Psoas muscle (tissue), 8 donors: ENCODE data around the gene GOT1. TPM values are rescaled to one million over a fixed set of nuclear protein-coding genes. Genes with fewer than 3 reads are reported as not detected.

ENCODE experiments used
- ATAC-seq, 4 donors: fragments of 200-7000 bp; cut with Tn5 transposase; one replicate each; pipeline ENCODE4 v1.9.1; 2020; ENCODE audit warnings: moderate library complexity in 3 of 4, mild to moderate bottlenecking in 2 of 4
- DNase-seq, 2 donors: peaks; one replicate each; pipeline ENCODE4 v3.0.0-alpha.2; 2020
- H3K27ac ChIP-seq: fragments of 200-600 bp; one replicate; pipeline ENCODE4 v1.8.0; 2022
- H3K27me3 ChIP-seq, 3 donors: fragments of 200-600 bp in 1 of 3; one replicate each; pipeline versions ENCODE4 v1.6.1 to v1.8.0; 2013 to 2022; ENCODE audit warnings: low read length in 2 of 3, mild to moderate bottlenecking in 2 of 3, moderate library complexity in 1 of 3; ENCODE audit not compliant: insufficient read depth in 3 of 3
- H3K36me3 ChIP-seq, 2 donors: fragments of 200-600 bp in 1 of 2; one replicate each; pipeline versions ENCODE4 v1.6.1 to v1.8.0; 2013 to 2022; ENCODE audit warnings: low read depth in 1 of 2, mild to moderate bottlenecking in 1 of 2, moderate library complexity in 1 of 2; ENCODE audit not compliant: insufficient read depth in 1 of 2
- H3K4me1 ChIP-seq: fragments of 200-600 bp; one replicate; pipeline ENCODE4 v1.8.0; 2022
- H3K4me3 ChIP-seq: fragments of 200-600 bp; one replicate; pipeline ENCODE4 v1.8.0; 2022; ENCODE audit warnings: mild to moderate bottlenecking
- H3K9me3 ChIP-seq: fragments of 200-600 bp; one replicate; pipeline ENCODE4 v1.8.0; 2022
- WGBS, 3 donors: extraction: QIAGEN DNeasy Blood & Tissue Kit; methylation state at CpG; one replicate each; pipeline versions ENCODE4 v1.1.6 to v1.1.7; 2013; 5-methylcytosine and 5-hydroxymethylcytosine counted together
- intact Hi-C, 2 donors: fragments of 100-400 bp; cut with DNase I; formaldehyde crosslinking; loops; one replicate each; pipeline versions ENCODE4 v1.11.0 to v1.14.2; 2022
- polyA plus RNA-seq, 3 donors: library from polyadenylated mRNA; stranded (reverse); fragments of 200-250 nt; gene quantifications; one replicate each; pipeline ENCODE4 v1.2.3, GENCODE V29; 2013
- total RNA-seq, 4 donors: library from RNA; stranded (reverse); fragmentation: NEBNext Ultra II Directional in 2 of 4; extraction: Animal tissue kit (Norgen Biotek cat#: 25700) in 2 of 4; gene quantifications; one replicate each; pipeline versions ENCODE4 v1.2.1 to v1.2.4, GENCODE V29; 2021 to 2023
- TF ChIP-seq, protein P1 (sequence below): fragments of 200-600 bp; IDR thresholded peaks from one replicate; pipeline ENCODE4 v1.8.0; 2022; ENCODE audit warnings: antibody characterized with exemption
- donor health status: healthy with polysubstance abuse.
- donor health status: DM: no; HTN: no; CAD: no; lungs with moderate emphysema.
- donor health status: Bipolar disorder and iron deficiency.
- donor health status: healthy.
- donor health status: DM: yes; HTN: yes; CAD: no.
- donor health status: DM: no; HTN: no; CAD: no.
- donor health status: DM: no; HTN: no; CAD: no.
- donor health status: DM: yes; HTN: yes; CAD: no.

The GOT1 gene
- total and polyA plus RNA-seq, 7 donors = 87.7 to 381 (median 208) TPM

DNA sequence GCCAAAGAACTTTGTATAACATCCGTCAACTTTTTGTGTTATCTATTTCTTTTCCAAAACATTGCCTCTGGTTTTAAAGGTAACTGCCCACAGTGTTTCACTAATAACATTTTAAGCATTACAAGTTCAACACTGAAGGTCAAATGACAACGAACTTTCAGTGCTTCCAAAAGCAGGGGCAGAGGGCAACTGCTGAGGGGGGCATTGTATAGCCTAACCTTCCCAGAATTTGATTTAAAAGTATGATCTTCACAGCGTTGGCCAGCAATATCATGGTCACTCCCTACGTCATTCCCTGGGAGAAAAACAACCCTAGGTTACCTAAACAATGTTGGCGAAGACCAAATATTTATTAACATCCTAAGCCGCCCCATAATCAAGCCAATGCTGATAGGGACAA, 2.5 kb upstream of the GOT1 start:
- Histone ChIP-seq H3K27me3 (no peaks in the 10 kb centered on the region), H3K36me3 (peaks cover 0 to 14% of the 10 kb centered on the region in 2 donors), H3K4me1 (peaks cover 60% of the 10 kb centered on the region), H3K4me3 (peak overlapping the region; percentile 30), H3K27ac (peak overlapping the region; percentile 85), H3K9me3 (no peaks in the 10 kb centered on the region)
- intact Hi-C loops = loop anchor here in 1 of 2 donors (5.0 kb wide), 1 partner anchor 41 kb away; no protein-coding TSS in a partner anchor
- 49 to 71% (median 59%) methylated on average over 6 of the region's 6 CpGs for WGBS, 3 donors
- TF ChIP-seq, protein P1, sequence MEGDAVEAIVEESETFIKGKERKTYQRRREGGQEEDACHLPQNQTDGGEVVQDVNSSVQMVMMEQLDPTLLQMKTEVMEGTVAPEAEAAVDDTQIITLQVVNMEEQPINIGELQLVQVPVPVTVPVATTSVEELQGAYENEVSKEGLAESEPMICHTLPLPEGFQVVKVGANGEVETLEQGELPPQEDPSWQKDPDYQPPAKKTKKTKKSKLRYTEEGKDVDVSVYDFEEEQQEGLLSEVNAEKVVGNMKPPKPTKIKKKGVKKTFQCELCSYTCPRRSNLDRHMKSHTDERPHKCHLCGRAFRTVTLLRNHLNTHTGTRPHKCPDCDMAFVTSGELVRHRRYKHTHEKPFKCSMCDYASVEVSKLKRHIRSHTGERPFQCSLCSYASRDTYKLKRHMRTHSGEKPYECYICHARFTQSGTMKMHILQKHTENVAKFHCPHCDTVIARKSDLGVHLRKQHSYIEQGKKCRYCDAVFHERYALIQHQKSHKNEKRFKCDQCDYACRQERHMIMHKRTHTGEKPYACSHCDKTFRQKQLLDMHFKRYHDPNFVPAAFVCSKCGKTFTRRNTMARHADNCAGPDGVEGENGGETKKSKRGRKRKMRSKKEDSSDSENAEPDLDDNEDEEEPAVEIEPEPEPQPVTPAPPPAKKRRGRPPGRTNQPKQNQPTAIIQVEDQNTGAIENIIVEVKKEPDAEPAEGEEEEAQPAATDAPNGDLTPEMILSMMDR = no peak
- DNase-seq (no peak), ATAC-seq (no peak)

DNA sequence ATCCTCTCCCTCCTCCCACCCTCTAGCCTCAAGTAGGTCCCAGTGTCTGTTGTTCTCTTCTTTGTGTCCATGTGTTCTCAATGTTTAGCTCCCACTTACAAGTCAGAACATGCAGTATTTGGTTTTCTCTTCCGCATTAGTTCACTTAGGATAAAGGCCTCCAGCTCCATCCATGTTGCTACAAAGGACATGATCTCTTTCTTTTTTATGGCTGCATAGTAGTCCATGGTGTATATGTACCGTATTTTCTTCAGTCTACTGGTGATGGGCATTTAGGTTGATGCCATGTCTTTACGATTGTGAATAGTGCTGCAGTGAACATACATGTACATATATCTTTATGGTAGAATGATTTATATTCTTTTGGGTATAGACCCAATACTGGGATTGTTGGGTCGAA, 1.6 kb upstream of the GOT1 start:
- Histone ChIP-seq H3K36me3 (peaks cover 0 to 9% of the 10 kb centered on the region in 2 donors), H3K27ac (peak overlapping the region; percentile 85), H3K4me3 (peak overlapping the region; percentile 94), H3K4me1 (peaks cover 59% of the 10 kb centered on the region), H3K9me3 (no peaks in the 10 kb centered on the region), H3K27me3 (no peaks in the 10 kb centered on the region)
- TF ChIP-seq, protein P1 = no peak
- ATAC-seq (no peak), DNase-seq (no peak)
- WGBS, 3 donors = 95 to 99% (median 96%) methylated on average over 4 of the region's 4 CpGs
- intact Hi-C loops = loop anchor here in 1 of 2 donors (5.0 kb wide), 1 partner anchor 40 kb away; no protein-coding TSS in a partner anchor

DNA sequence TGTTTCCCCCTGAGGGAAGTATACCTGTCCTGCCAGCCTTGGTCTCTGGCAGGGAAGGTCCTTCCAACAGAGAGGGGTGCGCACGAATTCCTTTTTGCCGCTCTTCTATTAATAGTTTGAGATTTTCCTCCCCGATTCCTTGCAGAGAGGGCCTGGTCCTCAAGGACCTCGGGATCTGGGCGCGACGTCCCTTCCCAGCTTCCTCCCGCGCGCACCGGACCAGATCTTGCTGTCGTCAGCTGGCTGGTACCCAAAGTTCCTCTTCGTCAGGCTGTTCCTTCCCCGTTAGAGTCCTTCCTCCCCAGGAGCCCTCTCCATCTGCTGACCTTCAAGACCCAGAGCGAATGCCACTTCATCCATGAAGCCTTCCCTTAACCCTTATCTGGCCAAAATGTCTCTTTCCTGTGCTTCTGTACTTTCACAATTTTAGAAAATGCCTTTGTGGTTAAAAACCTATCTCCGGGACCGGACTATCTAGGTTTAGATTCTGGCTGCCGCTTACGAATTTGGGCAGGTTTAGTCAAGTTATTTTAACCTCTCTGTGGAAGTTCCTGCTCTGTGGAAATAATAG, 851 bp upstream of the GOT1 start:
- peak; percentile 51 to 70 (median 58) for ATAC-seq
- DNase-seq = peak; percentile 78 to 86
- TF ChIP-seq, protein P1 = no peak
- Histone ChIP-seq H3K9me3 (no peaks in the 10 kb centered on the region), H3K36me3 (peaks cover 3 to 9% of the 10 kb centered on the region in 2 donors), H3K4me1 (peaks cover 59% of the 10 kb centered on the region), H3K27me3 (no peaks in the 10 kb centered on the region), H3K4me3 (peak overlapping the region; percentile 94), H3K27ac (peak overlapping the region; percentile 85)
- intact Hi-C loops = loop anchor here in 1 of 2 donors (5.0 kb wide), 1 partner anchor 39 kb away; no protein-coding TSS in a partner anchor
- WGBS, 3 donors = 0 to 1% (median 1%) methylated on average over 20 of the region's 20 CpGs

DNA sequence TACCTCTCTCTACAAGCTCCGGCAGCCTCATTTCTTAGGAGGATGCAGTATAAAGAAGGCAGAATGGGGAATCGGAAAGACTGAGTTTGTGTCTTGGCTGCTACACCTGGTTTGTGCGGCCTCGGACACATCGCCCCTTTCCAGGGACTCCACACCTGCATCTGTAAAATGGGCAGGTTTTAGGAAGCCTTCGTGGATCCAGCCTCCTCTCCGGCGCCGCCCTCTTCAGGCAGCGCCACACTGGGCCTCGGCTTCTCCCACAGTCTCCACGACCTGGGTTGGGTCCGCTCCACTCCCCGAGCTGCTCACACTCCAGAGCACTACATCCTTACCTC, 341 bp downstream of the GOT1 start:
- TF ChIP-seq, protein P1 = no peak
- Histone ChIP-seq H3K4me3 (peak overlapping the region; percentile 94), H3K36me3 (peaks cover 8 to 18% of the 10 kb centered on the region in 2 donors), H3K9me3 (no peaks in the 10 kb centered on the region), H3K27ac (peak overlapping the region; percentile 85), H3K27me3 (no peaks in the 10 kb centered on the region), H3K4me1 (peaks cover 62% of the 10 kb centered on the region)
- ATAC-seq (peak; percentile 1 to 12 (median 4)), DNase-seq (no peak)
- WGBS, 3 donors = 6 to 10% (median 8%) methylated on average over 10 to 14 of the region's 14 CpGs
- intact Hi-C loops = loop anchor here in 1 of 2 donors (5.0 kb wide), 1 partner anchor 38 kb away; no protein-coding TSS in a partner anchor
